ENCODE measurements around the gene OLA1. TPM values are rescaled to one million over a fixed set of nuclear protein-coding genes. Genes with fewer than 3 reads are reported as not detected.

The OLA1 gene
- total RNA-seq, 1 donor from 2014 or later = 79.4 TPM

GRCh38 chr2:174112073-174112472 lies 136.3 kb downstream of the OLA1 start:
- Mint-ChIP-seq H3K27me3 (ENCODE audit: unreplicated experiment) (no peaks in the 10 kb centered on the region), H3K4me1 (ENCODE audit: unreplicated experiment) (no peaks in the 10 kb centered on the region), H3K9me3 (ENCODE audit: unreplicated experiment) (no peaks in the 10 kb centered on the region), H3K27ac (ENCODE audit: unreplicated experiment) (no peak overlapping the region), H3K4me3 (ENCODE audit: unreplicated experiment) (no peak overlapping the region), H3K36me3 (ENCODE audit: unreplicated experiment) (no peaks in the 10 kb centered on the region)
- DNase-seq (ENCODE audit: extremely low spot score, unreplicated experiment) = no peak
- TF ChIP-seq CTCF (IDR thresholded peaks at IDR 0.05) = no peak

- Mint-ChIP-seq H3K4me3 (ENCODE audit: unreplicated experiment) (no peak overlapping the region), H3K27me3 (ENCODE audit: unreplicated experiment) (no peaks in the 10 kb centered on the region), H3K9me3 (ENCODE audit: unreplicated experiment) (no peaks in the 10 kb centered on the region), H3K36me3 (ENCODE audit: unreplicated experiment) (peaks cover 2% of the 10 kb centered on the region), H3K4me1 (ENCODE audit: unreplicated experiment) (no peaks in the 10 kb centered on the region), H3K27ac (ENCODE audit: unreplicated experiment) (no peak overlapping the region)
- no peak for TF ChIP-seq CTCF (IDR thresholded peaks at IDR 0.05)
- no peak for DNase-seq (ENCODE audit: extremely low spot score, unreplicated experiment)
Measured at GRCh38 chr2:174108579-174108978, 139.8 kb downstream of the OLA1 start.

- no peak overlapping the region for H3K27ac Mint-ChIP-seq (ENCODE audit: unreplicated experiment)
- no peaks in the 10 kb centered on the region for H3K4me1 Mint-ChIP-seq (ENCODE audit: unreplicated experiment)
- no peaks in the 10 kb centered on the region for H3K27me3 Mint-ChIP-seq (ENCODE audit: unreplicated experiment)
- no peak for DNase-seq (ENCODE audit: extremely low spot score, unreplicated experiment)
- no peaks in the 10 kb centered on the region for H3K9me3 Mint-ChIP-seq (ENCODE audit: unreplicated experiment)
- TF ChIP-seq CTCF (IDR thresholded peaks at IDR 0.05) = no peak
- no peak overlapping the region for H3K4me3 Mint-ChIP-seq (ENCODE audit: unreplicated experiment)
- peaks cover 3% of the 10 kb centered on the region for H3K36me3 Mint-ChIP-seq (ENCODE audit: unreplicated experiment)
Measured at GRCh38 chr2:174106736-174107135, 141.6 kb downstream of the OLA1 start.

- Mint-ChIP-seq H3K36me3 (ENCODE audit: unreplicated experiment) (peaks cover 10% of the 10 kb centered on the region), H3K4me1 (ENCODE audit: unreplicated experiment) (no peaks in the 10 kb centered on the region), H3K4me3 (ENCODE audit: unreplicated experiment) (no peak overlapping the region), H3K27me3 (ENCODE audit: unreplicated experiment) (no peaks in the 10 kb centered on the region), H3K27ac (ENCODE audit: unreplicated experiment) (no peak overlapping the region), H3K9me3 (ENCODE audit: unreplicated experiment) (peaks cover 3% of the 10 kb centered on the region)
- TF ChIP-seq CTCF (IDR thresholded peaks at IDR 0.05) = no peak
- DNase-seq (ENCODE audit: extremely low spot score, unreplicated experiment) = no peak
Measured at GRCh38 chr2:174094542-174094941, 153.8 kb downstream of the OLA1 start.

GRCh38 chr2:174090476-174090875 lies 157.9 kb downstream of the OLA1 start:
- no peak for DNase-seq (ENCODE audit: extremely low spot score, unreplicated experiment)
- no peak for TF ChIP-seq CTCF (IDR thresholded peaks at IDR 0.05)
- Mint-ChIP-seq H3K36me3 (ENCODE audit: unreplicated experiment) (peaks cover 8% of the 10 kb centered on the region), H3K9me3 (ENCODE audit: unreplicated experiment) (peaks cover 3% of the 10 kb centered on the region), H3K27me3 (ENCODE audit: unreplicated experiment) (no peaks in the 10 kb centered on the region), H3K4me3 (ENCODE audit: unreplicated experiment) (no peak overlapping the region), H3K4me1 (ENCODE audit: unreplicated experiment) (no peaks in the 10 kb centered on the region), H3K27ac (ENCODE audit: unreplicated experiment) (no peak overlapping the region)

Data from osteocyte (in vitro differentiated cells).